ENCODE measurements around the gene FAM227A. TPM values are rescaled to one million over a fixed set of nuclear protein-coding genes. Genes with fewer than 3 reads are reported as not detected.
"Not testable (repeated sequence)": the region's sequence is repeated elsewhere in the genome, so short reads cannot be mapped to it uniquely, and the experiment has no call there.

Gene FAM227A
- total RNA-seq, 3 donors from 2014 or later (not counting 1 experiment from before 2014, with no cell fraction given), result 0.07 to 0.29 (median 0.28) TPM

DNA sequence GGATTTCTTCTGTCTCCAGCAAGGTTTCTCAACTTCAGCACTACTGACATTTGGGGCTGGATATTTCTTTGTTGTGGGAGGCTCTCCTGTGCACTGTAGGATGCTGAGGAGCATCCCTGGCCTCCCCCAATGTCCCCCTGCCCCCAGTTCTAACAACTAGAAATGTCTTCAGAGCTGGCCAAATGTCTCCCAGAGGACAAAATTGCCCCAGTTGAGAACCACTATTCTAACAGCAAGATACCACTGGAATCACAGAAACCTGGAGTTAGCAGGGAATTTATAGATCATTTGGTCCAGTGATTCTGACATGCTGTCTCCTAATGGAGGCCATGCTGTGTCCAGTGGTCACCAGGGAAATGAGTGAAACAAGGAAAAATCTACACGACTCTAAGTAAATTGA is 54.0 kb downstream of the FAM227A start:
- Histone ChIP-seq H3K9me3 (ENCODE audit: control insufficient read depth, insufficient read depth, low read length) (no peaks in the 10 kb centered on the region), H3K36me3 (ENCODE audit: control insufficient read depth, insufficient read depth, low read length) (no peaks in the 10 kb centered on the region), H3K4me3 (ENCODE audit: low read length) (no peak overlapping the region), H3K4me1 (ENCODE audit: control insufficient read depth, insufficient read depth, low read length) (no peaks in the 10 kb centered on the region), H3K27ac (ENCODE audit: low read length) (no peak overlapping the region), H3K27me3 (ENCODE audit: control insufficient read depth, insufficient read depth, low read length) (no peaks in the 10 kb centered on the region)
- DNase-seq (no peak), ATAC-seq (no peak)
- TF ChIP-seq, protein P1, sequence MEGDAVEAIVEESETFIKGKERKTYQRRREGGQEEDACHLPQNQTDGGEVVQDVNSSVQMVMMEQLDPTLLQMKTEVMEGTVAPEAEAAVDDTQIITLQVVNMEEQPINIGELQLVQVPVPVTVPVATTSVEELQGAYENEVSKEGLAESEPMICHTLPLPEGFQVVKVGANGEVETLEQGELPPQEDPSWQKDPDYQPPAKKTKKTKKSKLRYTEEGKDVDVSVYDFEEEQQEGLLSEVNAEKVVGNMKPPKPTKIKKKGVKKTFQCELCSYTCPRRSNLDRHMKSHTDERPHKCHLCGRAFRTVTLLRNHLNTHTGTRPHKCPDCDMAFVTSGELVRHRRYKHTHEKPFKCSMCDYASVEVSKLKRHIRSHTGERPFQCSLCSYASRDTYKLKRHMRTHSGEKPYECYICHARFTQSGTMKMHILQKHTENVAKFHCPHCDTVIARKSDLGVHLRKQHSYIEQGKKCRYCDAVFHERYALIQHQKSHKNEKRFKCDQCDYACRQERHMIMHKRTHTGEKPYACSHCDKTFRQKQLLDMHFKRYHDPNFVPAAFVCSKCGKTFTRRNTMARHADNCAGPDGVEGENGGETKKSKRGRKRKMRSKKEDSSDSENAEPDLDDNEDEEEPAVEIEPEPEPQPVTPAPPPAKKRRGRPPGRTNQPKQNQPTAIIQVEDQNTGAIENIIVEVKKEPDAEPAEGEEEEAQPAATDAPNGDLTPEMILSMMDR (IDR thresholded peaks at IDR 0.05), result no peak
- Mint-ChIP-seq H3K9me3 (no peaks in the 10 kb centered on the region), H3K4me3 (no peak overlapping the region), H3K27ac (no peak overlapping the region), H3K36me3 (no peaks in the 10 kb centered on the region), H3K4me1 (no peaks in the 10 kb centered on the region), H3K27me3 (ENCODE audit: low read depth in 2 of 2) (peaks cover 0 to 13% of the 10 kb centered on the region in 2 donors)
- intact Hi-C loops (cut with micrococcal nuclease), result no loop called here
- no CpG with 5 or more reads among the region's 1 CpG for WGBS (ENCODE audit: insufficient coverage)

GRCh38 chr22:38601221-38601764 is 54.9 kb downstream of the FAM227A start:
- intact Hi-C loops (cut with micrococcal nuclease), result no loop called here
- DNase-seq (no peak), ATAC-seq (no peak)
- WGBS (ENCODE audit: insufficient coverage), result 68% methylated on average over 2 of the region's 2 CpGs
- Histone ChIP-seq H3K36me3 (ENCODE audit: control insufficient read depth, insufficient read depth, low read length) (no peaks in the 10 kb centered on the region), H3K4me1 (ENCODE audit: control insufficient read depth, insufficient read depth, low read length) (no peaks in the 10 kb centered on the region), H3K4me3 (ENCODE audit: low read length) (no peak overlapping the region), H3K27ac (ENCODE audit: low read length) (no peak overlapping the region), H3K9me3 (ENCODE audit: control insufficient read depth, insufficient read depth, low read length) (no peaks in the 10 kb centered on the region), H3K27me3 (ENCODE audit: control insufficient read depth, insufficient read depth, low read length) (no peaks in the 10 kb centered on the region)
- H3K4me1 Mint-ChIP-seq, result no peaks in the 10 kb centered on the region
- no peak overlapping the region for H3K4me3 Mint-ChIP-seq
- no peak overlapping the region for H3K27ac Mint-ChIP-seq
- TF ChIP-seq, protein P1 (IDR thresholded peaks at IDR 0.05), result no peak
- no peaks in the 10 kb centered on the region for H3K9me3 Mint-ChIP-seq
- peaks cover 7 to 17% of the 10 kb centered on the region in 2 donors for H3K27me3 Mint-ChIP-seq (ENCODE audit: low read depth in 2 of 2)
- H3K36me3 Mint-ChIP-seq, result no peaks in the 10 kb centered on the region

- H3K9me3 ChIP-seq (ENCODE audit: control insufficient read depth, insufficient read depth, low read length), result no peaks in the 10 kb centered on the region
- H3K36me3 ChIP-seq (ENCODE audit: control insufficient read depth, insufficient read depth, low read length), result no peaks in the 10 kb centered on the region
- no peaks in the 10 kb centered on the region for H3K4me1 ChIP-seq (ENCODE audit: control insufficient read depth, insufficient read depth, low read length)
- H3K9me3 Mint-ChIP-seq, result no peaks in the 10 kb centered on the region
- no peaks in the 10 kb centered on the region for H3K4me1 Mint-ChIP-seq
- H3K27ac ChIP-seq (ENCODE audit: low read length), result no peak overlapping the region
- H3K27me3 ChIP-seq (ENCODE audit: control insufficient read depth, insufficient read depth, low read length), result no peaks in the 10 kb centered on the region
- no peak overlapping the region for H3K4me3 Mint-ChIP-seq
- WGBS (ENCODE audit: insufficient coverage), result 96% methylated on average over 10 of the region's 10 CpGs
- peaks cover 17 to 22% of the 10 kb centered on the region in 2 donors for H3K27me3 Mint-ChIP-seq (ENCODE audit: low read depth in 2 of 2)
- no peak for DNase-seq
- no peaks in the 10 kb centered on the region for H3K36me3 Mint-ChIP-seq
- no peak overlapping the region for H3K27ac Mint-ChIP-seq
- TF ChIP-seq, protein P1 (IDR thresholded peaks at IDR 0.05), result no peak
- no peak overlapping the region for H3K4me3 ChIP-seq (ENCODE audit: low read length)
- no peak for ATAC-seq
- intact Hi-C loops (cut with micrococcal nuclease), result no loop called here
Measured at GRCh38 chr22:38599466-38599865, 56.7 kb downstream of the FAM227A start.

GRCh38 chr22:38582923-38583322 is 73.3 kb downstream of the FAM227A start:
- H3K27ac ChIP-seq (ENCODE audit: low read length); H3K27me3 ChIP-seq (ENCODE audit: control insufficient read depth, insufficient read depth, low read length); ATAC-seq; H3K36me3 Mint-ChIP-seq; H3K4me1 ChIP-seq (ENCODE audit: control insufficient read depth, insufficient read depth, low read length); H3K4me1 Mint-ChIP-seq; DNase-seq; intact Hi-C loops (cut with micrococcal nuclease); H3K36me3 ChIP-seq (ENCODE audit: control insufficient read depth, insufficient read depth, low read length); H3K27ac Mint-ChIP-seq; H3K4me3 Mint-ChIP-seq; H3K4me3 ChIP-seq (ENCODE audit: low read length); H3K9me3 ChIP-seq (ENCODE audit: control insufficient read depth, insufficient read depth, low read length); H3K9me3 Mint-ChIP-seq: not testable (repeated sequence)
- WGBS (ENCODE audit: insufficient coverage), result 73% methylated on average over 3 of the region's 3 CpGs
- H3K27me3 Mint-ChIP-seq (ENCODE audit: low read depth in 2 of 2), result peaks cover 12 to 15% of the 10 kb centered on the region in 2 donors
